ENCODE results near the gene COASY.

COASY gene

DNA sequence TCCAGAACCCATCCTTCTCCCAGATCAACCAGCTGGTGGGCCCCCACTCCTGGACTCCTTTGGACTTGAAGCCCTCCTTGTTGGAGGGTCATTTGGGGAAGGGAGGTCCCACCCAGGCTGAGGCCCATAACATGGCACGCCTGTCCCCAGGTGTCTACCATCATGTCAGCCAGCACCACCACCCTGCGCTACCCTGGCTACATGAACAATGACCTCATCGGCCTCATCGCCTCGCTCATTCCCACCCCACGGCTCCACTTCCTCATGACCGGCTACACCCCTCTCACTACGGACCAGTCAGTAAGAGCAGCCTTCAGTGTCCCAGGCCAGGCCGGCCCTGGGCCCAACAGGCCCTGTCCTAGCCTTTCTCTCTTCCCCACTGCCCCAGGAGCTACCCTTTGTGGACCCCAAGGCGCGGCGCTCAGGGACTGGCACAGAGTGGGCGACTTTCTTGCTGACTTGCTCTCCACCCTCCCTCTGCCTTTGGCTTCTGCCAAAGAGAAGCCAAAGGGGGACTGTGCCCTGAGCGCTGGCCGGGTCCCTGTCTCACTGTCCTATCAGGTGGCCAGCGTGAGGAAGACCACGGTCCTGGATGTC, 51.8 kb downstream of the COASY start (continued):
- TF ChIP-seq, protein P1, sequence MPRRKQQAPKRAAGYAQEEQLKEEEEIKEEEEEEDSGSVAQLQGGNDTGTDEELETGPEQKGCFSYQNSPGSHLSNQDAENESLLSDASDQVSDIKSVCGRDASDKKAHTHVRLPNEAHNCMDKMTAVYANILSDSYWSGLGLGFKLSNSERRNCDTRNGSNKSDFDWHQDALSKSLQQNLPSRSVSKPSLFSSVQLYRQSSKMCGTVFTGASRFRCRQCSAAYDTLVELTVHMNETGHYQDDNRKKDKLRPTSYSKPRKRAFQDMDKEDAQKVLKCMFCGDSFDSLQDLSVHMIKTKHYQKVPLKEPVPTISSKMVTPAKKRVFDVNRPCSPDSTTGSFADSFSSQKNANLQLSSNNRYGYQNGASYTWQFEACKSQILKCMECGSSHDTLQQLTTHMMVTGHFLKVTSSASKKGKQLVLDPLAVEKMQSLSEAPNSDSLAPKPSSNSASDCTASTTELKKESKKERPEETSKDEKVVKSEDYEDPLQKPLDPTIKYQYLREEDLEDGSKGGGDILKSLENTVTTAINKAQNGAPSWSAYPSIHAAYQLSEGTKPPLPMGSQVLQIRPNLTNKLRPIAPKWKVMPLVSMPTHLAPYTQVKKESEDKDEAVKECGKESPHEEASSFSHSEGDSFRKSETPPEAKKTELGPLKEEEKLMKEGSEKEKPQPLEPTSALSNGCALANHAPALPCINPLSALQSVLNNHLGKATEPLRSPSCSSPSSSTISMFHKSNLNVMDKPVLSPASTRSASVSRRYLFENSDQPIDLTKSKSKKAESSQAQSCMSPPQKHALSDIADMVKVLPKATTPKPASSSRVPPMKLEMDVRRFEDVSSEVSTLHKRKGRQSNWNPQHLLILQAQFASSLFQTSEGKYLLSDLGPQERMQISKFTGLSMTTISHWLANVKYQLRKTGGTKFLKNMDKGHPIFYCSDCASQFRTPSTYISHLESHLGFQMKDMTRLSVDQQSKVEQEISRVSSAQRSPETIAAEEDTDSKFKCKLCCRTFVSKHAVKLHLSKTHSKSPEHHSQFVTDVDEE (CRISPR knock-in tag; IDR thresholded peaks at IDR 0.05) = no peak
- TF ChIP-seq ESRRG (CRISPR knock-in tag; IDR thresholded peaks at IDR 0.05) (no peak), ZFP30 (CRISPR knock-in tag; IDR thresholded peaks at IDR 0.05) (no peak), ZC3H10 (CRISPR knock-in tag; IDR thresholded peaks at IDR 0.05) (no peak), BACH2 (CRISPR knock-in tag; IDR thresholded peaks at IDR 0.05; ENCODE audit: borderline replicate concordance) (no peak), ZNF70 (CRISPR knock-in tag; IDR thresholded peaks at IDR 0.05) (no peak), RARB (CRISPR knock-in tag; IDR thresholded peaks at IDR 0.05) (no peak), PPARA (CRISPR knock-in tag; IDR thresholded peaks at IDR 0.05; ENCODE audit: borderline replicate concordance) (no peak)

All from SK-N-SH treated with all-trans-retinoic acid at 6 μM for 48 hours (cell line).